B cell (primary cell): ENCODE data around the gene ACTR8.

ENCODE experiments used
- EZH2 ChIP-seq: IDR thresholded peaks from 2 replicates; pipeline ENCODE4 v1.6.1; 2012; ENCODE audit warnings: borderline replicate concordance, low read depth, mild to moderate bottlenecking, moderate library complexity, low read length; ENCODE audit not compliant: insufficient read depth, poor library complexity, severe bottlenecking
- TF ChIP-seq, protein P1 (sequence below): fragments of 200-600 bp; IDR thresholded peaks from one replicate; pipeline ENCODE4 v1.8.0; 2022; ENCODE audit warnings: antibody characterized with exemption, mild to moderate bottlenecking

DNA sequence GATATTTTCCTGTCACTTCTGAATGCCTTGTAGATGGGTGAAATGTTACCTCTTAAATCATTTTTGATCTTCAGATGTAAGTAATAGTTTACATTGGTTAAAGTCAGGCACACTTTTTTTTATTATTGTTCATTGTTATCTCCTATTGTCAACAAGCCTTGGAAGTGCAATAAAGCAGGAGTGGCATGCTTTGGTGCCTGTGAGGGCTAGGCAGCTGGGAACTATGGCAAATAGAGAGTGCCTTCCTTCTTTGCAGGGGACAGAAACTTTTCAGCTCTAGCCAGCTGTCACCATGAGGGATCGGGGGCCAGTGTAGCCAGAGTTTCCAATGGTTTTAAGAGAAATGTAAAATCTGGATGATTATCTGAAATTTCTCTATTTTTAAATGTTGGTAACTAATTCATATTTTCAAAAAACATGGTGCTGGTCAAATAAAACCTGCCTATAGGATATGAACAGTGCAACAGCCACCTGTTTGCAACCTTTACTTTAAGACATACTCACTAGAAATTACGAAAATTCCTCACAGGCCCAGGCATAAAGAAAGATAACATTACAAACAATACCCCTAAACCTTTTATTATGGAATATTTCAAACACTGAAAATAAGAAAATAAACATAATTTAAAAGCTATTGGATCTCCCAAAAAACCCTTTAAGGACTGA lies 18.8 kb upstream of the ACTR8 start:
- TF ChIP-seq, protein P1, sequence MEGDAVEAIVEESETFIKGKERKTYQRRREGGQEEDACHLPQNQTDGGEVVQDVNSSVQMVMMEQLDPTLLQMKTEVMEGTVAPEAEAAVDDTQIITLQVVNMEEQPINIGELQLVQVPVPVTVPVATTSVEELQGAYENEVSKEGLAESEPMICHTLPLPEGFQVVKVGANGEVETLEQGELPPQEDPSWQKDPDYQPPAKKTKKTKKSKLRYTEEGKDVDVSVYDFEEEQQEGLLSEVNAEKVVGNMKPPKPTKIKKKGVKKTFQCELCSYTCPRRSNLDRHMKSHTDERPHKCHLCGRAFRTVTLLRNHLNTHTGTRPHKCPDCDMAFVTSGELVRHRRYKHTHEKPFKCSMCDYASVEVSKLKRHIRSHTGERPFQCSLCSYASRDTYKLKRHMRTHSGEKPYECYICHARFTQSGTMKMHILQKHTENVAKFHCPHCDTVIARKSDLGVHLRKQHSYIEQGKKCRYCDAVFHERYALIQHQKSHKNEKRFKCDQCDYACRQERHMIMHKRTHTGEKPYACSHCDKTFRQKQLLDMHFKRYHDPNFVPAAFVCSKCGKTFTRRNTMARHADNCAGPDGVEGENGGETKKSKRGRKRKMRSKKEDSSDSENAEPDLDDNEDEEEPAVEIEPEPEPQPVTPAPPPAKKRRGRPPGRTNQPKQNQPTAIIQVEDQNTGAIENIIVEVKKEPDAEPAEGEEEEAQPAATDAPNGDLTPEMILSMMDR = no peak
- no peak for TF ChIP-seq EZH2
